ENCODE results near the gene TMEM63C.

The TMEM63C gene

GRCh38 chr14:77200406-77200985 lies 18.9 kb downstream of the TMEM63C start:
- no peak for DNase-seq

GRCh38 chr14:77201696-77202095 lies 20.1 kb downstream of the TMEM63C start:
- no peak for DNase-seq

DNA sequence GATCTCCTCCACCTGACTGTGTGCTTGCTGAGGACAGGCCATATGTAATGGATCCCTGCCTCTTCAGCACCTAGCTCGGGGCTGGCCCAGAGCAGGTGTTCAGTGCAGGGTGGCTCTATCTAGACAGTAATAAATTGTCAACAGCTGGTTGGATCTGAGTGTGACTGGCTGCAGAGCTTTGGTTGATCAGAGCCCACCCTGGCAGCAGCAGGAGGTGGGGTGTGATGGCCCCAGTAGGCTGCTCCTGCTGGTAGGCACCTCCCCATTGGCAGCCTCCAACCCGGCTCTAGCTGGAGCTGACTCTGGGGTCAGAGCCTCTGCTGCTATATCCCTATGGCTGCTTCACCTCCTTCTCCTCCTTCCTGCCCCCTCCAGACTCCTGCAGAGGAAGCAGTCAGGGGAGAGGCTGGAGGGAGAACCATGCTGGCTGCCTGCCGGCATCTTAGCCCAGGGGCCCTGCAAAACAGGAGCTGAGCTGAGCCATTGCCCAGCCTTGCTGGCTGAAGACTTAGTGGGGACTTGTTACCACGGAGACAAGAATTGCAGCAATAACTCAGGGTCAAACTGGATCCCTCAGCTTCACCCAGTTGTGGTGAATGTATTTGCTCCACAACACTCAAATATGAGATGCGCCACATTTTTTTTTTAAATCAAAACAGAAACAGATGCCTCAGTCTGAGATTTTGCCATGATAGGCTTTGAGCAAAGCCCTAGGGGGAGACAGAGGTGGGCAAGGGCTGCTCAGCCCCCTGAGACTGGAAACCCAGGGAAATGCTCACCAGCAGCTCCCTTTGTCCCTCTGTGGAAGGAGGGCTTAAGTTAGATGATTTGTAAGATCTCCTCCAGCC lies 22.2 kb downstream of the TMEM63C start:
- DNase-seq: no peak

DNA sequence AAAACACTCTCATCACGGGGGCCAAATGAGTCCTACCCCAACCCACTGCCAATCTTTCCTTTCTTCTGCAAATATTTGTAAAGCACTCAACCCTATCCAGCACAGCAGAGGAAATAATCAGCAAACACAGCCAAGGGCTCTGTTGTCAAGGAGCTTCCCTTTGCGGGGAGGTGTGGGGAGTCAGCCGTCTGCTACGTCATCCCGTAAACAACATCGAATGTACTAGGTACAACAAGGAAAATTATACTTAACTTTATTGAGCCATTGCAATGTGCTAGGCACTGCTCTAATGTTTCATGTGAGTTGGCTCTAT lies 22.8 kb downstream of the TMEM63C start:
- DNase-seq: no peak

DNA sequence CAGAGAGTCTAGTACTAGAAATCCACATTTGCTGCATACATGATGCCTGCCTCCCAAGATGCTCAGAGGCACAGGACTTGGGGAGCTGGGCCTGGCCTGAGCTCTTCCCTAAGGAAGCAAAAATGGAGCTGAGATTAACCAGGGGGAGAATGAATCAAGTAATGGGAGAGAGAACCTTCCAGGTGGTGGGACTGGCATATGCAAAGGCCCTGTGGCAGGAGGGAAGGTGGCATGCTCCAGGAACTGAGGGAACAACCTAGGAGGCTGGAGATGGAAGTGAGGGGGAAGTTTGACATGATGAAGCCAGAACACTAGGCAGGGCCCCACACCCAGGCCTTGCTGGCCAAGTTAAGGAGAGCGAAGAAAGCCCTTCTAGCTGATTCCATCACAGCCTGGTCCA lies 23.3 kb downstream of the TMEM63C start:
- no peak for DNase-seq

DNA sequence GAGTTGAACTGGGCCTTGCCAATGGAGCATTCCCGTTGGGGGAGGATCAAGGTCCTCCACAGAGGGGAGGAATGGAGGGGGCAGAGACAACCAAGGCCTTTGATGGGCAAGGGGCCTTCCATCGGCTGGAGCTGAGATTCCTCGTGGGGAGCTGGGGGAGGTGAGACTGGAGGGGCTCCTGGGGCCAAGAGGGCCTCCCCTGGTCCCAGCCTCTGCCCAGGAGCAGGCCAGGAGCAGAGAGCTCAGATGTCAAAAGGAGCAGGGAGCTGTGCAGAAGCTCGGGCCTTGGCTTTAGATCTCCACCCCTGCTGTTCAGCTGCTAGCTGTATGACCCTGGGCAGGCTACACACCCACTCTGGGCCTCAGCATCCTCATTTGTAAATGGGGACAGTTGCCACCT lies 24.0 kb downstream of the TMEM63C start:
- no peak for DNase-seq

DNA sequence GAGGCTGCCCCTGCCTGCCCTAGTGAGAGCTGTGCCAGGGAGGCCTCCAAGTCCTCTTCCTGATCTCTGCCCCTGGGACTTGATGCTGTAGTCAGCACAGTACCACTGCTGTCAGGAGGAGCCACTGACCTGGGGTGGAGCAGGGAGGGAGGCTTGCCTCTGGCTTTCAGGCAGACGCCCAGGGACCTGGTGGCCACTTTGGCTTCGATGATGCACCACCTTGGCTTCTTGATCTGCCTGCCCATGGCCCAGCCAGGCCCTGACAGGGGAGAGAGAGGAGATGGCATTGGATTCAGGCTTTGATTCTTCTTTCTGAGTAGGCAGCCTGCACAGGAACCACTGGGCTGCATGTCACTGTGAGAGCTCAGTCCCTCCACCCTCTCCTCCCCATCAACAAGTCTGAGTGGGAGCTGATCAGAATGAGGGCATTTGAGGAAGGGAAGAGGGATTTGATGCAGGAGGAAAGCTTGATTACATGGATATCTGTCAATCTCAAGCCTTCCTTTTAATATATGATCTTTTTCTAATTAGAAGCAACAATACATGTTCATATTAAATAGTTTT lies 24.7 kb downstream of the TMEM63C start:
- no peak for DNase-seq

DNA sequence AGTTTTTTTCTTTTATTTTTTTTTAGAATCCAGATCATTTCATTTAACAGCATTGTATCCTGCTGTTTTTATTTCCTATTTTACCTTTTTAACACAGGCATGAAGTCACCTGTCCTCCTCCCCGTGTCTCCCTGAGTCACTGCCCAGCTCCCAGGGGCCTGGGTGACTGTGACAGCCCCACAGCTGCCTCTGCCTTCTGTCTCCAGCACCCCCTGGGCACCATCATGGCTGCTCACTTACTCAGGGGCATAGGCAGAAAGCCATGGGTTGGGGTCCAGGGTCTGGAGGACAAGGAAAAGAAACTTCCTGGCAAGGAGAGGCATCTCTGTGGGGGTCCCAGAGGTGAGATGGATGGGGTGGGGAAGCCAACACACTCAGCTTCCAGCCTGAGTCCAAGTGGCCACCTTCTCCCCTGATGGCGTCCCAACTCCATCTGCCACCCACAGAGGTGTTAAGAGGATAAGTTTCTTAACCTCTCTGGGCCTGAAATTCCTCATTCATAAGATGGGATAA lies 25.3 kb downstream of the TMEM63C start:
- DNase-seq: no peak

GRCh38 chr14:77208291-77208978 lies 26.8 kb downstream of the TMEM63C start:
- DNase-seq: peak; percentile 5

GRCh38 chr14:77208979-77209318 lies 27.4 kb downstream of the TMEM63C start:
- DNase-seq: no peak

DNA sequence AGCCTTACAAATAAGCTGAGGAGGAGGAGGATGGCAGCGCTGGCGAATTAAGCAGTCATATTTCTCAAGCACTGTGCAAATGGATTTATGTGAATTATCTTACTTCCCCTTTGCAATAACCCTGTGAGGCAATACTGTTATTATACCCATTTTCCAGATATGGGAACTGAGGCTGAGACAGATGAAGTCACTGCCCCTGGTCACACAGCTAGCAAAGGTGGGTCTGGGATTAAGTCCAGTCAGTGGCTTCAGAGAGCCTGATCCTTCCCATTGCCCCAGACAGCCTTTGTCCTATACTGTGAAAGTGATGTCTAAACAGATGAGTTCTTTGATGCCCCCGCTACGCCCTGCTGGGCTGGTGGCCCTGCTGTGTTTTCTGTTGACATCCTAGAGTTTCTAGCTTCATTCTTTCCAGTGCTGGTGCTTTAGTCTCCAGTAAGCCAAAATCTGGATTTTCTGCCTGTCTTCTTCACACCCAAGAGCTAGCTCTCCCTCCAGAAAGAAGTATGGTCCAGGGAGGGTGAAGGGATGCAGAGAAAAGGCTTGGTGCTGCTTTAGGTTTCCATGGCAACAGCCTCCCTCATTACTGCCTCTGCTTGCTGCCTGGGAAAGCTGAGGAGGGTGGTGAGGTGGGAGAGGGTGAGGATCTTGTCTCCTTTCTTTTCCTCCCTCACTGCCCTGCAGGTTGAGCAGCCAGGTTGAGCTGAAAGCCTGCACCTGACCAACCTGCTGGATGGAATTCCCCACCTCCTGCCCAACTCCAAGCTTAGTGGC lies 30.7 kb downstream of the TMEM63C start:
- DNase-seq: no peak

DNA sequence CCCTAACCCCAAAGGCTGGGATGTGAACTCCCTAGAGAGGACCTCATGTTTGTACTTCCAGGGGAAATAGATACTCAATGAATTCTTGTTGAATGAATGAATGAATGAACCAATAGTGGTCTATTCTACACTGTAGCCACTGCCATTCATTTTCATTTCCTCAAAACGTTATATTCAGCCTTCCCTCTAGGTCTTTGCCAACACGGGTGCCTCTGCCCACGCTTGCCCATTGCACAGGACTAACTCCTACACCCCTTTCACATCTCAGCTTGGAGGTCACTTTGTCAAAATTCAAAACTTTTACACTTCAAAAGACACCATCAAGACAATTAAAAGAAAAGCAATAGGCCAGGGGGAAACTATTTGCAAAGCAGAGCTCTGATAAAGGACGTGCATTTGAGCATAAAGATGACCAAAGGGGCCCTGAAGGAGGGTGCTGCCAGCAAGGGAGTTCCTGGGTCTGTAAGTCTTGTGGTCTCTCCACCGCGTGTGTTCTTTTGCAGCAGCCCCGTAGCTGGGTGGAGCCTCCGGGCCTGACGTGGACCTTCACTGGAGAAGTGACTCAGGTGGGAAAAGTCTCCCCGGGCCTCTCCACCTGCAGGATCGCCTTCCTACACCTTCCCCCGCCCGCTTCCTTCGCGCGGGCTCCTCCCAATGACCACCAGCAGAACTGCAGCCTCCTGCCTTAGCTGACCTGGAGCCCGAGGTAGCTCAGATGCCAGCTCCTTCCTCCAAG lies 31.5 kb downstream of the TMEM63C start:
- DNase-seq: no peak

- DNase-seq: no peak
Observed at GRCh38 chr14:77213679-77214016, 32.0 kb downstream of the TMEM63C start.

- no peak for DNase-seq
Observed at GRCh38 chr14:77214216-77214615, 32.6 kb downstream of the TMEM63C start.

GRCh38 chr14:77217551-77217950 lies 36.0 kb downstream of the TMEM63C start:
- no peak for DNase-seq

GRCh38 chr14:77219591-77219990 lies 38.0 kb downstream of the TMEM63C start:
- no peak for DNase-seq

- no peak for DNase-seq
Observed at GRCh38 chr14:77220246-77221017, 38.8 kb downstream of the TMEM63C start.

GRCh38 chr14:77221241-77221871 lies 39.8 kb downstream of the TMEM63C start:
- DNase-seq: no peak

GRCh38 chr14:77222546-77223225 lies 41.1 kb downstream of the TMEM63C start:
- no peak for DNase-seq

GRCh38 chr14:77224212-77224611 lies 42.6 kb downstream of the TMEM63C start:
- DNase-seq: no peak

All from GDM1 (cell line).